Lower leg skin (tissue), 4 donors: ENCODE results near the gene BBS2. TPM values are rescaled to one million over a fixed set of nuclear protein-coding genes. Genes with fewer than 3 reads are reported as not detected.

Experiments
- DNase-seq, 2 donors: peaks; one replicate each; pipeline ENCODE4 v3.0.0-alpha.2; 2019; ENCODE audit warnings: low spot score in 2 of 2
- H3K4me3 ChIP-seq: fragments of 200-600 bp; sonication (generic); 2 replicates; pipeline ENCODE4 v1.5.1; 2017; ENCODE audit warnings: mild to moderate bottlenecking, low read depth; ENCODE audit not compliant: poor library complexity, severe bottlenecking
- POLR2A ChIP-seq, 2 donors: fragments of 450-650 bp; IDR thresholded peaks; one replicate each; pipeline ENCODE4 v1.6.1; 2016 to 2017; ENCODE audit warnings: antibody characterized with exemption in 2 of 2, mild to moderate bottlenecking in 1 of 2, moderate library complexity in 1 of 2
- WGBS, 2 donors: methylation state at CpG; one replicate each; pipeline ENCODE4 v1.1.5; 2018; 5-methylcytosine and 5-hydroxymethylcytosine counted together
- intact Hi-C: fragments of 100-400 bp; cut with DNase I; formaldehyde crosslinking; loops from one replicate; pipeline ENCODE4 v1.15.0; 2023; ENCODE audit warnings: low total_unique reads
- total RNA-seq, 4 donors: library from RNA; depleted of rRNA; stranded (reverse); fragments of >200 nt; gene quantifications; one replicate each; pipeline ENCODE4 v1.1.0, GENCODE V29; 2016
- TF ChIP-seq, protein P1 (sequence below), 3 donors: fragments of 450-650 bp; IDR thresholded peaks; one replicate each; pipeline ENCODE4 v1.5.1; 2016; ENCODE audit warnings: antibody characterized with exemption in 3 of 3, mild to moderate bottlenecking in 3 of 3, moderate library complexity in 2 of 3

The BBS2 gene
- total RNA-seq, 4 donors from 2014 or later: 76.6 to 106 (median 92.4) TPM

DNA sequence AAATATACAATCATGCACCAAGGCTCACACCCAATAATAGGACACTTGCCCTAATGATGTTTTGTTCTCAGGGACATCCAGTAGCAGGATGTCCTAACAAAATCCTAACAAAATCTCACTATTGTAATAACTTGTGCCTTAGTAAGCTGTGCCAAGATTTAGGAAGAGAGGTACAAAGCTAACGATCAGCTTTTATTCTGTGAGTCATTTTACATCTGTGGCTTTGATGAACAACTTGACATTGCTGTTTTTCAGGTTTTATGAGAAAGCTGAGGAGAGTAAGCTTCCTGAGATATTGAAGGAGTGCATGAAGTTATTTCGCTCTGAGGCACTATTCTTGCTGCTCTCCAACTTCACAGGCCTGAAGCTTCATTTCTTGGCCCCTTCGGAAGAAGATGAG is 49.6 kb downstream of the BBS2 start:
- intact Hi-C loops: no loop called here
- 52 to 59% methylated on average over 3 of the region's 3 CpGs for WGBS, 2 donors
- TF ChIP-seq POLR2A (IDR thresholded peaks at IDR 0.05): no peak
- TF ChIP-seq, protein P1, sequence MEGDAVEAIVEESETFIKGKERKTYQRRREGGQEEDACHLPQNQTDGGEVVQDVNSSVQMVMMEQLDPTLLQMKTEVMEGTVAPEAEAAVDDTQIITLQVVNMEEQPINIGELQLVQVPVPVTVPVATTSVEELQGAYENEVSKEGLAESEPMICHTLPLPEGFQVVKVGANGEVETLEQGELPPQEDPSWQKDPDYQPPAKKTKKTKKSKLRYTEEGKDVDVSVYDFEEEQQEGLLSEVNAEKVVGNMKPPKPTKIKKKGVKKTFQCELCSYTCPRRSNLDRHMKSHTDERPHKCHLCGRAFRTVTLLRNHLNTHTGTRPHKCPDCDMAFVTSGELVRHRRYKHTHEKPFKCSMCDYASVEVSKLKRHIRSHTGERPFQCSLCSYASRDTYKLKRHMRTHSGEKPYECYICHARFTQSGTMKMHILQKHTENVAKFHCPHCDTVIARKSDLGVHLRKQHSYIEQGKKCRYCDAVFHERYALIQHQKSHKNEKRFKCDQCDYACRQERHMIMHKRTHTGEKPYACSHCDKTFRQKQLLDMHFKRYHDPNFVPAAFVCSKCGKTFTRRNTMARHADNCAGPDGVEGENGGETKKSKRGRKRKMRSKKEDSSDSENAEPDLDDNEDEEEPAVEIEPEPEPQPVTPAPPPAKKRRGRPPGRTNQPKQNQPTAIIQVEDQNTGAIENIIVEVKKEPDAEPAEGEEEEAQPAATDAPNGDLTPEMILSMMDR (IDR thresholded peaks at IDR 0.05): no peak
- no peak overlapping the region for H3K4me3 ChIP-seq
- no peak for DNase-seq

- no peak for DNase-seq
- TF ChIP-seq, protein P1 (IDR thresholded peaks at IDR 0.05): no peak
- TF ChIP-seq POLR2A (IDR thresholded peaks at IDR 0.05): no peak
- intact Hi-C loops: no loop called here
- 76 to 78% methylated on average over 7 of the region's 7 CpGs for WGBS, 2 donors
- no peak overlapping the region for H3K4me3 ChIP-seq
Measured at GRCh38 chr16:56469748-56470147, 50.1 kb downstream of the BBS2 start.

GRCh38 chr16:56468800-56469199 is 51.0 kb downstream of the BBS2 start:
- TF ChIP-seq, protein P1 (IDR thresholded peaks at IDR 0.05): no peak
- no peak for TF ChIP-seq POLR2A (IDR thresholded peaks at IDR 0.05)
- H3K4me3 ChIP-seq: no peak overlapping the region
- DNase-seq: no peak
- intact Hi-C loops: no loop called here

GRCh38 chr16:56466344-56466743 is 53.5 kb downstream of the BBS2 start:
- intact Hi-C loops: no loop called here
- WGBS, 2 donors: 98% methylated on average over 2 of the region's 2 CpGs
- H3K4me3 ChIP-seq: no peak overlapping the region
- no peak for DNase-seq
- no peak for TF ChIP-seq POLR2A (IDR thresholded peaks at IDR 0.05)
- TF ChIP-seq, protein P1 (IDR thresholded peaks at IDR 0.05): no peak

DNA sequence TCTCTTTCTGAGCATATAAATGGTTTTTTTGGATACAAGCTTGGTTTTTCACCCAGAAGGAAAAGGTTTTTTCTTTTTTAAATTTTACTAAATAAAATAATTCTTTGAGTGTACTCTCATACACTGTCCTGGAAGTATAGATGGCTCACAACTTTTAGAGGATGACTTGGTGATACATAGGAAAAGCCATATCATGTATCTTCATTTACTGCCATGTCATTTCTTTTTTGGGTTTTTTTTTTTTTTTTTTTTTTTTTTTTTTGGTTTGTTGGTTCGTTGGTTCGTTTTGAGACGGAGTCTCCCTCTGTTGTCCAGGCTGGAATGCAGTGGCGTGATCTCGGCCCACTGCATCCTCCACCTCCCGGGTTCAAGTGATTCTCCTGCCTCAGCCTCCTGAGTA is 56.7 kb downstream of the BBS2 start:
- intact Hi-C loops: no loop called here
- H3K4me3 ChIP-seq: no peak overlapping the region
- TF ChIP-seq, protein P1 (IDR thresholded peaks at IDR 0.05): no peak
- no peak for TF ChIP-seq POLR2A (IDR thresholded peaks at IDR 0.05)
- no peak for DNase-seq
- WGBS, 2 donors: 95 to 97% methylated on average over 6 of the region's 6 CpGs

DNA sequence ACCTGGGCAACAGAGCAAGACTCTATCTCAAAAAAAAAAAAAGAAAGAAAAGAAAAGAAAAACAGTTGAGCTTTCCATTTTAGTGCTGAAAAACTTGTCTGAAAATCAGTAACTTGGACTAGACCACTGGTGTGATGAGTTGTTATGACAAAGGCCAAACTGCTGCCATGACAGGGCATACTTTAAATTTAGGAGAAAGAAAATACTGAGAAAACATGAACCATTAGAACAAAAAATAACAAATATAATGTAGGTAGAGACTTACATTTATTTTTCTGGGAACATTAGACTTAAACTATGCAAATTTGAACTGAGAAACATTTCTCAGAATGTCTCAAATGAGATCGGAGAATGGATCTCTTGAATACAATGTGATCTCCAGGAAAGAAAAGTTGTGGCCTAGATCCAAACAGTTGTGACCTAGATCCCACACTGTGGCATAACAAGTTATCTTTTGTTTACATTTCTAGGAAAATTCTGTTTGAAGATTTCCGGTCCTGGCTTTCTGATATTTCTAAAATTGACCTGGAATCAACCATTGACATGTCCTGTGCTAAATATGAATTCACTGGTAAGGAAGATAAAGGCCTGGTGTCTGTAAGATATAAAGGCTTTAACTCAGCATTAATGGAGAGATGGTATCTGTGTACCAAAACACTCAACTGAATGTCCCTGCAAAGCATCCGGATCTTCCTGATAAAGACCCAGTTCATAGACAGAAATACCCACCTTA is 57.6 kb downstream of the BBS2 start:
- WGBS, 2 donors: 88% methylated on average over 3 of the region's 3 CpGs
- no peak for DNase-seq
- no peak overlapping the region for H3K4me3 ChIP-seq
- TF ChIP-seq, protein P1 (IDR thresholded peaks at IDR 0.05): no peak
- no peak for TF ChIP-seq POLR2A (IDR thresholded peaks at IDR 0.05)
- intact Hi-C loops: no loop called here
